Activated naive CD8-positive, alpha-beta T cell treated with anti-CD3 and anti-CD28 coated beads for 36 hours (primary cell): Measurements from ENCODE around the gene NBPF3. TPM values are rescaled to one million over a fixed set of nuclear protein-coding genes. Genes with fewer than 3 reads are reported as not detected.
"Not testable (repeated sequence)": the region's sequence is repeated elsewhere in the genome, so short reads cannot be mapped to it uniquely, and the experiment has no call there.

Experiments
- DNase-seq: peaks from one replicate; pipeline ENCODE4 v3.0.0; 2021
- H3K27ac Mint-ChIP-seq: one replicate; pipeline ENCODE4 v1.8.0; 2022; ENCODE audit warnings: mild to moderate bottlenecking, moderate library complexity, mixed read lengths
- H3K27me3 Mint-ChIP-seq: one replicate; pipeline ENCODE4 v1.8.0; 2022; ENCODE audit warnings: mild to moderate bottlenecking, mixed read lengths
- H3K36me3 Mint-ChIP-seq: one replicate; pipeline ENCODE4 v1.8.0; 2021; ENCODE audit warnings: mild to moderate bottlenecking, mixed read lengths
- H3K4me1 Mint-ChIP-seq: one replicate; pipeline ENCODE4 v1.8.0; 2021; ENCODE audit warnings: mixed read lengths
- H3K4me3 Mint-ChIP-seq: one replicate; pipeline ENCODE4 v1.8.0; 2022; ENCODE audit warnings: mild to moderate bottlenecking, moderate library complexity, mixed read lengths
- H3K9me3 Mint-ChIP-seq: one replicate; pipeline ENCODE4 v1.8.0; 2022; ENCODE audit warnings: mixed read lengths
- total RNA-seq, 2 experiments: library from RNA; stranded (reverse); gene quantifications; one replicate each; pipeline ENCODE4 v1.2.3, GENCODE V29; 2021

Gene NBPF3
- total RNA-seq, 2 experiments from 2014 or later, result 3.9 to 4.2 TPM

DNA sequence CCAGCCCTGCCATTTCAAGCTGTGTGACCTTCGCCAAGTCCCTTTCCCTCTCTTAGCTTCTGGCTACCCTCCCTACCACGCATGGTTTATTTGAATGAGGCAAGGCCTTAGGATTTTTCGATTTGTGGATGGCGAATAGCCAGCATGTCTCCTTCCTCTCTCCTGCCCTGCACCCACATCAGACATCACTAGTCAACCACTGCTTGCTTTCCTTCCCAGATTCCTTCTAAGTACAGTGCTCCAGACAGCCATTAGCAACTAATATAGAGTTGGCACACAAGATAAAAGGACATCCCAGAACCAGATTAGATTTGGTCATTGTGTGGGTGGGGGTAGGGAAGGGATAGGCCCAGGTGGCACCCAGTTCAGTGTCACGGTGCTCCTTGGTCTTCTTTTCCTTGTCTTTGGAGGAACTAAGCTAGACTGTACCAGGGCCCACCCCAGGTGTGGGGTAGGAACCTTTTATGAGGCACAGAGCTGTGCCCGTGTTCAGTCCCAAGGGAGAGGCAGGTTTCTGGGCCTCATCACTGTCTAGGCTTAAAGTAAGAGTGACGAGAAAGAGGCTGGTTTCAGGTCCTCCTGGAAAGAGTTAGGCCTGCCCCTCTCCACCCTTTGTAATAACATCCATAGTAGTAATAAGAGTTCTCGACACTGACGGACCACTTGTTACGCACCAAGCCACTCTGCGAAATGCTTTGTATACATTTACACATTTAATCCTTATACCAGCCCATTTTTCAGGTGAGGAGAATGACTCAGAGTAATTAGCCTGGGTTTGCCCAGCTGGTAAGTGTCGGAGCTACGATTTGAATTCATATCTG, 77.9 kb downstream of the NBPF3 start:
- H3K4me1 Mint-ChIP-seq, result no peaks in the 10 kb centered on the region
- no peaks in the 10 kb centered on the region for H3K9me3 Mint-ChIP-seq
- H3K27me3 Mint-ChIP-seq, result no peaks in the 10 kb centered on the region
- no peak overlapping the region for H3K4me3 Mint-ChIP-seq
- no peak overlapping the region for H3K27ac Mint-ChIP-seq
- DNase-seq, result no peak
- H3K36me3 Mint-ChIP-seq, result no peaks in the 10 kb centered on the region

GRCh38 chr1:21518774-21519455, 79.0 kb downstream of the NBPF3 start:
- no peak for DNase-seq
- no peak overlapping the region for H3K4me3 Mint-ChIP-seq
- H3K27me3 Mint-ChIP-seq, result no peaks in the 10 kb centered on the region
- H3K27ac Mint-ChIP-seq, result no peak overlapping the region
- no peaks in the 10 kb centered on the region for H3K4me1 Mint-ChIP-seq
- H3K9me3 Mint-ChIP-seq, result no peaks in the 10 kb centered on the region
- H3K36me3 Mint-ChIP-seq, result no peaks in the 10 kb centered on the region

- H3K36me3 Mint-ChIP-seq, H3K9me3 Mint-ChIP-seq, DNase-seq, H3K27me3 Mint-ChIP-seq, H3K4me3 Mint-ChIP-seq, H3K4me1 Mint-ChIP-seq, H3K27ac Mint-ChIP-seq: not testable (repeated sequence)
Measured at GRCh38 chr1:21519486-21520070, 79.6 kb downstream of the NBPF3 start.

DNA sequence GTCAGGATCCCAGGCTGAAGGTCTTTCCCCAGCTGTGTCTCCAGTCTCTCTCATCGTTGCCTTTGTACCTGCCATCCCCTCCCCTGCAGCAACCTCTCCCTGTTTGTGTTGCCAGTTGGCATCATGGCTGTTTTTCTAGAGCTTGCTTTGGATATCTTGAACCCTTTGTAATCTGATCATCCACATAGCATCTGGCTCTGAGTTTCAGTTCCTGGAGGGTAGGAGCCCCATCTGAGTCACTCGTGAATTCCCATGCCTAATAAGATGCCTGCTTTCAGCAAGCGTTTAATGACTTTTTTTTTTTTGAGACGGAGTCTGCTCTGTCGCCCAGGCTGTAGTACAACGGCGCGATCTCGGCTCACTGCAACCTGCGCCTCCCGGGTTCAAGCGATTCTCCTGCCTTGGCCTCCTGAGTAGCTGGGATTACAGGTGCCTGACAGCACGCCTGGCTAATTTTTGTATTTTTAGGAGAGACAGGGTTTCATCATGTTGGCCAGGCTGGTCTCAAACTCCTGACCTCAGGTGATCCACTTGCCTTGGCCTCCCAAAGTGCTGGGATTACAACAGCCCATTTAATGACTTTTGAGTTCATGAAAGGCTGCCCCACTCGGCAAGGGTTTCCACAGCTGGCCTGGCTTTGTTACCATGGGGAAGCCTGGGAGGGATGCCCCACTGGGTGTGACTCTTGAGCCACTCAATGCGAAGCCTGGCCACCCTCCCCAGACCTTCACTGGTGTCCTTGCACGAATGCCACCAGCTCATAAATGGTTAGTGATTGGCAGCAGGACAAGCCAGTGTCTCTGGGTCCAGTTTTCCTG, 81.2 kb downstream of the NBPF3 start:
- H3K27me3 Mint-ChIP-seq, result no peaks in the 10 kb centered on the region
- no peaks in the 10 kb centered on the region for H3K4me1 Mint-ChIP-seq
- DNase-seq, result no peak
- no peaks in the 10 kb centered on the region for H3K36me3 Mint-ChIP-seq
- H3K27ac Mint-ChIP-seq, result no peak overlapping the region
- no peak overlapping the region for H3K4me3 Mint-ChIP-seq
- no peaks in the 10 kb centered on the region for H3K9me3 Mint-ChIP-seq

- no peak for DNase-seq
Measured at GRCh38 chr1:21521717-21522060, 81.8 kb downstream of the NBPF3 start.

DNA sequence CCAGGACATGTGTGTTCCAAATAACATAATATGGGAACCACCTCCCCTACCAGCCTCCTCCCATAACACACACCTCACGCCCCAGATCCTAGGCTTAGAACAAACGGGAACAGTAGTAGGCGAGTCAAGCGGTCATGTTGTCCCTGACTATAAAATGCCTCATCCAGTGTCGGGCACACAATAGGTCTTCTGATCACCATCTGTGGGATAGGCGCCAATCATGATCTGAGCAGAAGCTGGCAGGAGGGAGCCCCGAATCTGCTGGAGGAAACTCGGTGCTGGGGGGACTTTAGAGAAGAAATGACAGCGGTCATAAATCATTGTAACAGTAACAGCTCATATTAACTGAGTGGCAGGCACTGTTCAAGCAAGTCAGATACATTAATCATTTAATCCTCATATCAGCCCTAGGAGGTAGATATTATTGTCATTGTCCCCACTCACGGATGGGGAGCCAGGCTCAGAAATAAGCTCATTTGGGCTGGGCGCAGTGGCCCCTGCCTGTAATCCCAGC, 82.6 kb downstream of the NBPF3 start:
- H3K27me3 Mint-ChIP-seq, result no peaks in the 10 kb centered on the region
- DNase-seq, result no peak
- peaks cover 3% of the 10 kb centered on the region for H3K4me1 Mint-ChIP-seq
- no peaks in the 10 kb centered on the region for H3K9me3 Mint-ChIP-seq
- H3K4me3 Mint-ChIP-seq, result no peak overlapping the region
- no peaks in the 10 kb centered on the region for H3K36me3 Mint-ChIP-seq
- H3K27ac Mint-ChIP-seq, result no peak overlapping the region

More at GRCh38 chr1:21521717-21522060, 81.8 kb downstream of the NBPF3 start:
- Mint-ChIP-seq H3K4me3 (no peak overlapping the region), H3K27me3 (no peaks in the 10 kb centered on the region), H3K36me3 (no peaks in the 10 kb centered on the region), H3K27ac (no peak overlapping the region), H3K9me3 (no peaks in the 10 kb centered on the region), H3K4me1 (peaks cover 2% of the 10 kb centered on the region)

DNA sequence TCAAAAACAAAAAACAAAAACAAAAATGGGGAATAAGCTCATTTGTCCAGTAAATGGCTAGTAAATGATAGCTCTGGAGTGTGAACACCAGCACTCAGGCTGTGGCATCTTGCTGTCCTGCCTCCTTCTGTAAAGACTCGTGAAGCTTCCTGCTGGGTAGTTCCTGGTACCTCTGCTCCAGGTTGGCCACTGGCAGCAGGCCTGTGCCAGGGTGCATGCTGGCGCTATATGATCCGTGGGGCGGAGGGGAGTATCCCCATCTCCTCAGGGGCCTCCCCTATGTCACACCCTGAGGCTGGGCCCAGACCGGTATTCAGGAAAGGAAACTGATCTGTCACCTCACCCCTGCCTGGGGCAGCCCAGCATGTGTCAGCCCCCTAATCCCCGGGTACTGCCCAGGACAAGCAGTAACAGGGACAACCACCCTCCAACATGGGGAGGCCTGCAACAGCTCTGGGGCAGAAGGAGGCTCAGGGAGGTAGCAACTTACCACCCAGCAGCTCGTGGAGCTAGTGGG, 83.4 kb downstream of the NBPF3 start:
- H3K4me1 Mint-ChIP-seq, result peaks cover 3% of the 10 kb centered on the region
- H3K27ac Mint-ChIP-seq, result no peak overlapping the region
- H3K4me3 Mint-ChIP-seq, result no peak overlapping the region
- no peaks in the 10 kb centered on the region for H3K27me3 Mint-ChIP-seq
- DNase-seq, result no peak
- H3K36me3 Mint-ChIP-seq, result no peaks in the 10 kb centered on the region
- no peaks in the 10 kb centered on the region for H3K9me3 Mint-ChIP-seq

DNA sequence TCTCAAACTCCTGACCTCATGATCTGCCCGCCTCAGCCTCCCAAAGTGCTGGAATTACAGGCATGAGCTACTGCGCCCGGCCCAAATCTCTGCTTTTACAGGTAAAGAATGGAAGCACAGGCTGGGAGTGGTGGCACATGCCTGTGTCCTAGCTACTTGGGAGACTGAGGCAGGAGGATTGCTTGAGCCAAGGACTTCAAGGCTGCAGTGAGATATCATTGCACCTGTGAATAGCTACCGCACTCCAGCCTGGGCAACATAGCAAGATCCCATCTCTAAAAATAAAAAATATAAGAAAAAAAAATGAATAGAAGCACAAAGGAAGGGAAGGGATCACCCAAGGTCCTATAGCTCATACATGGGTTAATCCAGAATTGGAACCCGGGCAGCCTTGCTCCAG, 84.3 kb downstream of the NBPF3 start:
- no peaks in the 10 kb centered on the region for H3K9me3 Mint-ChIP-seq
- no peak for DNase-seq
- no peak overlapping the region for H3K4me3 Mint-ChIP-seq
- H3K4me1 Mint-ChIP-seq, result peaks cover 3% of the 10 kb centered on the region
- H3K36me3 Mint-ChIP-seq, result no peaks in the 10 kb centered on the region
- H3K27ac Mint-ChIP-seq, result no peak overlapping the region
- no peaks in the 10 kb centered on the region for H3K27me3 Mint-ChIP-seq

DNA sequence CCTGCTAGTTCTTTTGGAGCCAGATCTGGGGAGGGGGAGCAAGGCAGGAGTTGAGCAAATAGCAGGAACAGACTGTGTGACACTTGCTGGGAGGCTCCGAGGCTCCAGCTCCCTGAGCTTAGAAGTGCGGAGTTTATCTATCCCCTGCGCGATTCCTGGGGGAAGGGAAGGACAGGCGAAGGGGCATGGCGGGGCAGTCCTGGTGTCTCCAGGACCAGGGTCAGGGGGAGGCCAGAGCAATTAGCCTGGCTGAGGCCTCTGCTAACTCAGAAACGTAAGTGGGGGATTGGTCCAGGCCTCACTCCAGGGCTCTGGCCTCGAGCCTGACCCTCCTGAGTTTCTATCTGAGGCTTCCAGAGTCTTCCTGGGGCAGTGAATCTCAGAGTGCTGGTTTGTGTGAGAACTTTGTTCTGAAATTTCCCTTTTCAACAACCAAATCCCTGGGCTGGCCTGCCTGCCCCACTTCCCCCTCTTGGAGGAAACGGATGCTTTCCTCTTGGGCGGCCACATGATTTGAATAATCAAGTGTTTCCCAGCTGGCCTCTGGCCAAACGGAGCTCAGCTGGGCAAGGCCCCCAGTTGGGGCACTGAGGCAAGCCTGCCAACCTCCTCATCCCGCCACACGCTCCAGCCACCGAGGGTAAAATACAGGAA, 84.9 kb downstream of the NBPF3 start:
- H3K4me3 Mint-ChIP-seq, result no peak overlapping the region
- peaks cover 3% of the 10 kb centered on the region for H3K4me1 Mint-ChIP-seq
- H3K27ac Mint-ChIP-seq, result no peak overlapping the region
- no peaks in the 10 kb centered on the region for H3K36me3 Mint-ChIP-seq
- H3K9me3 Mint-ChIP-seq, result no peaks in the 10 kb centered on the region
- DNase-seq, result no peak
- H3K27me3 Mint-ChIP-seq, result no peaks in the 10 kb centered on the region

DNA sequence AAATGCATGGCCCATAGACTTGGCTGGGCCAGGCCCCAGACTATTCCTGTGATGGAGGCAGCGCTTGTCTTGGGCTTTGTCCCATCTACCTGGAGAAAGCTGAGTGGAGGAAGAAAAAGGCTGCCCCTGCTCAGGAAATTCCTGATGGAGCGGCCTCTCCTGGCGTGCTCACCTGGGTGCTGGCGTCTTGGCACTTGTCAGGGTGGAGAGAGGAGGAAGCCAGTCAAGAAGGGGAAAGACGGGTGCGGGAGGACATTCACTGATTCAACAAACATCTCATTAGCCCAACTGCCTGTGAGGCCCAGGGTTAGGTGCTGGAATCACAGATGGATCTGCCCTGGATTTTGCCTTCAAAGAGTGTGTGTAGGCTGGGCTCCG, 85.4 kb downstream of the NBPF3 start:
- Mint-ChIP-seq H3K36me3 (no peaks in the 10 kb centered on the region), H3K27ac (no peak overlapping the region), H3K4me1 (peaks cover 3% of the 10 kb centered on the region), H3K4me3 (no peak overlapping the region), H3K27me3 (peaks cover 4% of the 10 kb centered on the region), H3K9me3 (no peaks in the 10 kb centered on the region)
- no peak for DNase-seq

DNA sequence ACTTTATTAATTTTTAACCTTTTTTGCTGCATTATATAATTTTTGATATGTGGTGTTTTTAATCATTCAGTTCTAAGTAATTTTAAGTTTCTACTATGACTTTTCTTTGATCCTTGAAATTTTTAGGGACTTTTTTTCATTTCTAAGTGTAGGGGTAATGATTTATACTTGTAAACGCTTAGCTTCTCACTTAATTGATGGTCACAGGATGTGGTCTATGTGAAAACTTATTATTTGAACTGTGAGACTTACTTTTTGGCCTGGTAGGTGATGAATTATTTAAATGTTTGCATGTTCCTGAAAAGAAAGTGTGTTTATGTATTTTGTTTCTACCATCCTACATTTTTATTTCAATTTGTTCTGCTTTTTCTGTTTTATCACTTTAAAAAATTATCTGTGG, 86.5 kb downstream of the NBPF3 start:
- Mint-ChIP-seq H3K27me3 (peaks cover 9% of the 10 kb centered on the region), H3K9me3 (no peaks in the 10 kb centered on the region), H3K36me3 (no peaks in the 10 kb centered on the region), H3K4me3 (no peak overlapping the region), H3K27ac (no peak overlapping the region), H3K4me1 (peaks cover 3% of the 10 kb centered on the region)
- no peak for DNase-seq

DNA sequence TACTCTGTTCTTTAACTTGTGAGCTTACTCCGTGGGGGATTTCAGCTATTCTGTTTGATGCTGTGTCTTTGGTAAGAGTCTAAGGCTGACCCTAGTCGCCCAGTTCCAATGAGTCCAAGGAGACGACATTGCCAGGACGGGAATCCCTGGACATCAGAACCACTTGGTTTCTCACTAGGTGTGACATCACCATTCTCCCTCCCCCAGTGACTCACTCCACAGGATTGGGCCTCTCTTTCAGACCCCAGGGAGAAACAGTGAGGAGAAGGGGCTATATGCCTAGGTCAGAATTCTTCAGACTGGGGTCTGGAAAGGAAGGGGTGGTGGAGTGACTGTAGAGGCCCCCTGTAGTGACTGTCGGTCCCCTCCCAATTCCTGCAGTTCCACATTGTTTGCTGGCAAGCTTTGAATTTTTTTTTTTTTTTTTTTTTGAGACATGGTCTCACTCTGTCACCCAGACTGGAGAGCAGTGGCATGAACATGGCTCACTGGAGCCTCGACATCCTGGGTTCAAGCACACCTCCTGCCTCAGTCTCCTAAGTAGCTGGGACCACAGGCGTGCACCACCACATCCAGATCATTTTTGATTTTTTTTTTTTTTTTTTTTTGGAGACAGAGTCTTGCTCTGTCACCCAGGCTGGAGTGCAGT, 90.6 kb downstream of the NBPF3 start:
- no peak overlapping the region for H3K4me3 Mint-ChIP-seq
- peaks cover 12% of the 10 kb centered on the region for H3K27me3 Mint-ChIP-seq
- no peaks in the 10 kb centered on the region for H3K9me3 Mint-ChIP-seq
- H3K27ac Mint-ChIP-seq, result no peak overlapping the region
- DNase-seq, result no peak
- no peaks in the 10 kb centered on the region for H3K36me3 Mint-ChIP-seq
- H3K4me1 Mint-ChIP-seq, result peaks cover 3% of the 10 kb centered on the region

- no peak overlapping the region for H3K27ac Mint-ChIP-seq
- peaks cover 12% of the 10 kb centered on the region for H3K27me3 Mint-ChIP-seq
- H3K9me3 Mint-ChIP-seq, result no peaks in the 10 kb centered on the region
- no peak overlapping the region for H3K4me3 Mint-ChIP-seq
- DNase-seq, result no peak
- H3K4me1 Mint-ChIP-seq, result peaks cover 3% of the 10 kb centered on the region
- no peaks in the 10 kb centered on the region for H3K36me3 Mint-ChIP-seq
Measured at GRCh38 chr1:21531241-21531640, 91.3 kb downstream of the NBPF3 start.

- no peaks in the 10 kb centered on the region for H3K9me3 Mint-ChIP-seq
- H3K4me1 Mint-ChIP-seq, result no peaks in the 10 kb centered on the region
- no peaks in the 10 kb centered on the region for H3K36me3 Mint-ChIP-seq
- H3K27ac Mint-ChIP-seq, result no peak overlapping the region
- peaks cover 12% of the 10 kb centered on the region for H3K27me3 Mint-ChIP-seq
- DNase-seq, result no peak
- H3K4me3 Mint-ChIP-seq, result no peak overlapping the region
Measured at GRCh38 chr1:21532496-21532895, 92.6 kb downstream of the NBPF3 start.
